Keratinocyte (primary cell): ENCODE data around the gene AP3B1.

Experiments used
- EZH2 ChIP-seq: IDR thresholded peaks from one replicate; pipeline ENCODE4 v1.6.1; 2012; ENCODE audit warnings: inconsistent platforms, mild to moderate bottlenecking, low read length, moderate library complexity
- TF ChIP-seq, protein P1 (sequence below), 3 experiments: IDR thresholded peaks in 1 of 3; conservative IDR thresholded peaks in 1 of 3; optimal IDR thresholded peaks in 1 of 3; 2 replicates in 2 of 3; 3 replicates in 1 of 3; pipeline versions ENCODE3 to v1.5.1; 2011; ENCODE audit warnings: low read length in 3 of 3, mild to moderate bottlenecking in 3 of 3, moderate library complexity in 2 of 3, control low read depth in 1 of 3, inconsistent platforms in 1 of 3; ENCODE audit not compliant: insufficient read depth in 2 of 3; ENCODE audit errors: extremely low read depth in 1 of 3

DNA sequence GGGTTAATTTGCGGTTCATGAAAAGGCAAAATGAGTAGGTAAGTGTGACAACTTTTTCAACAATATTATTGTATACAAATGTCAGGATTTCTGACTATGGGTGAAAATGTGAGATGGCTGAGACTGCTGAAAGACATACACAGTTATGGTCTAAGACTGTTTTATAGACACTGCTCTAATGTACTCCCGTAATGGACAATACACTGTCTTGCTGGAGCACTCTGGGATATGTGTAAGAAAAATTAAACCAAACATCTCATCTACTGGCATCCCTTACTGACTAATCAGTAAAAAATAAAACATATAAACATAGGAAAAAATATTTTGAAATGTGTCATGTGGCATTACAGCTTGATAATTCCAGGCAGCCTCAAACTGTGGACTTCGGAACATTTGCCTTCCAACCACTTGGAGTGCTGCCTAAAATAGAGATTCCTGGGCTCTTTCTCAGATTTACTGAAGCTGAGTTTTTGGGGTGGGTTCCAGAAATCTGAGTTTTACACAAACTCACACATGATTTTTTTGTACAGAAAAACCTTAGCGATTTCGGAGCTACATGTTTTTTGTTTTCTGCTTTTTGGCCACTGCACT, 284.5 kb downstream of the AP3B1 start:
- TF ChIP-seq, protein P1, sequence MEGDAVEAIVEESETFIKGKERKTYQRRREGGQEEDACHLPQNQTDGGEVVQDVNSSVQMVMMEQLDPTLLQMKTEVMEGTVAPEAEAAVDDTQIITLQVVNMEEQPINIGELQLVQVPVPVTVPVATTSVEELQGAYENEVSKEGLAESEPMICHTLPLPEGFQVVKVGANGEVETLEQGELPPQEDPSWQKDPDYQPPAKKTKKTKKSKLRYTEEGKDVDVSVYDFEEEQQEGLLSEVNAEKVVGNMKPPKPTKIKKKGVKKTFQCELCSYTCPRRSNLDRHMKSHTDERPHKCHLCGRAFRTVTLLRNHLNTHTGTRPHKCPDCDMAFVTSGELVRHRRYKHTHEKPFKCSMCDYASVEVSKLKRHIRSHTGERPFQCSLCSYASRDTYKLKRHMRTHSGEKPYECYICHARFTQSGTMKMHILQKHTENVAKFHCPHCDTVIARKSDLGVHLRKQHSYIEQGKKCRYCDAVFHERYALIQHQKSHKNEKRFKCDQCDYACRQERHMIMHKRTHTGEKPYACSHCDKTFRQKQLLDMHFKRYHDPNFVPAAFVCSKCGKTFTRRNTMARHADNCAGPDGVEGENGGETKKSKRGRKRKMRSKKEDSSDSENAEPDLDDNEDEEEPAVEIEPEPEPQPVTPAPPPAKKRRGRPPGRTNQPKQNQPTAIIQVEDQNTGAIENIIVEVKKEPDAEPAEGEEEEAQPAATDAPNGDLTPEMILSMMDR (optimal IDR thresholded peaks at IDR 0.05 in 1 of 3, IDR thresholded peaks at IDR 0.05 in 1 of 3, conservative IDR thresholded peaks at IDR 0.05 in 1 of 3; ENCODE audit: extremely low read depth in 1 of 3, insufficient read depth in 2 of 3, low read length in 3 of 3): no peak
- no peak for TF ChIP-seq EZH2
